ENCODE measurements around the gene MANBA. TPM values are rescaled to one million over a fixed set of nuclear protein-coding genes. Genes with fewer than 3 reads are reported as not detected.

Gene MANBA
- total RNA-seq, 1 experiment from 2014 or later, result 21.4 TPM

- no peaks in the 10 kb centered on the region for H3K4me1 ChIP-seq (ENCODE audit: insufficient read depth, low read length)
- DNase-seq, result no peak
- no peak overlapping the region for H4K5ac ChIP-seq (ENCODE audit: insufficient read length, low read depth, low read length)
- H4K91ac ChIP-seq (ENCODE audit: insufficient read length, low read depth, low read length), result no peak overlapping the region
- H3K4me1 Mint-ChIP-seq, result peaks cover 0 to 6% of the 10 kb centered on the region in 2 experiments; a peak in 1 of 4 replicates
- no peaks in the 10 kb centered on the region for H3K79me2 ChIP-seq (ENCODE audit: insufficient read depth, low read length)
- no peaks in the 10 kb centered on the region for H3K23me2 ChIP-seq (ENCODE audit: insufficient read length, low read depth, low read length, poor library complexity, severe bottlenecking)
- TF ChIP-seq CTCF (conservative IDR thresholded peaks at IDR 0.05), result no peak
- no peaks in the 10 kb centered on the region for H3K79me1 ChIP-seq (ENCODE audit: insufficient read depth, low read depth, low read length, poor library complexity, severe bottlenecking)
- H3K27me3 Mint-ChIP-seq (ENCODE audit: low read depth), result no peaks in the 10 kb centered on the region
- no peak overlapping the region for H3K23ac ChIP-seq (ENCODE audit: insufficient read length, low read depth, low read length)
- H2BK15ac ChIP-seq (ENCODE audit: low read depth, low read length), result no peak overlapping the region
- no peak overlapping the region for H3K4ac ChIP-seq (ENCODE audit: low read depth, low read length)
- peaks cover 3 to 8% (median 4%) of the 10 kb centered on the region in 3 experiments; a peak in 5 of 7 replicates for H3K36me3 Mint-ChIP-seq (ENCODE audit: insufficient read depth in 1 of 3, low read depth in 3 of 3)
- no peak overlapping the region for H3K9ac ChIP-seq (ENCODE audit: extremely low read depth, insufficient read length, low read length)
- no peak overlapping the region for H3K14ac ChIP-seq (ENCODE audit: insufficient read depth, low read length)
- H3K9me3 ChIP-seq (ENCODE audit: control insufficient read depth, low read depth, low read length), result no peaks in the 10 kb centered on the region
- H3K9me3 Mint-ChIP-seq, result no peaks in the 10 kb centered on the region
- H2BK12ac ChIP-seq (ENCODE audit: insufficient read length, low read depth, low read length), result no peak overlapping the region
- no peaks in the 10 kb centered on the region for H3K27me3 ChIP-seq (ENCODE audit: insufficient read depth, low read length)
- no peak overlapping the region for H3K4me2 ChIP-seq (ENCODE audit: insufficient read depth, insufficient read length, low read length)
- H4K20me1 ChIP-seq (ENCODE audit: control insufficient read depth, insufficient read depth, insufficient read length), result no peaks in the 10 kb centered on the region
- H2BK20ac ChIP-seq (ENCODE audit: low read depth, low read length, poor library complexity, severe bottlenecking), result no peak overlapping the region
- H3K56ac ChIP-seq (ENCODE audit: insufficient read length, low read depth, low read length), result no peak overlapping the region
- no peak overlapping the region for H2BK120ac ChIP-seq (ENCODE audit: low read depth, low read length, poor library complexity, severe bottlenecking)
- H3K27ac ChIP-seq (ENCODE audit: insufficient read length, low read depth, low read length), result no peak overlapping the region
- WGBS (ENCODE audit: extremely low coverage, insufficient read length, low lambda C conversion rate), result no CpG with 5 or more reads among the region's 5 CpGs
- H3T11ph ChIP-seq (ENCODE audit: low read length), result no peak overlapping the region
- H2BK5ac ChIP-seq (ENCODE audit: insufficient read length, low read length), result no peak overlapping the region
- H3K18ac ChIP-seq (ENCODE audit: insufficient read length, low read depth, low read length), result no peak overlapping the region
- H4K8ac ChIP-seq (replicated peaks; ENCODE audit: insufficient read length, low read depth, low read length), result no peak overlapping the region
- H3K4me3 Mint-ChIP-seq, result no peak overlapping the region
- H3K27ac Mint-ChIP-seq, result no peak overlapping the region; a peak in 1 of 7 replicates
- H2AK5ac ChIP-seq (ENCODE audit: insufficient read length, low read length), result no peak overlapping the region
- no peak overlapping the region for H2AFZ ChIP-seq (ENCODE audit: low read length)
Measured at GRCh38 chr4:102693861-102694260, 66.9 kb downstream of the MANBA start.
